HEK293 (cell line): ENCODE measurements around the gene PDSS1.
"Not testable (repeated sequence)": the region's sequence is repeated elsewhere in the genome, so short reads cannot be mapped to it uniquely, and the experiment has no call there.

Experiments used
- CTCF ChIA-PET: fragments of 350-600 bp; formaldehyde crosslinking; extraction: SDS; loops from one replicate; lab custom pipeline; 2021; ENCODE audit warnings: antibody characterized with exemption; lab: Yijun Ruan, JAX
- POLR2A ChIA-PET: fragments of 300-600 bp; formaldehyde crosslinking; extraction: SDS; loops from one replicate; lab custom pipeline; 2020; ENCODE audit warnings: antibody characterized with exemption, inconsistent platforms; lab: Yijun Ruan, JAX
- H3K27ac ChIP-seq: fragments of 200-500 bp; sonication (Bioruptor generic); 2 replicates; pipeline ENCODE4 v1.5.1; 2014; ENCODE audit warnings: low read depth, low read length, control low read depth, inconsistent platforms; ENCODE audit errors: extremely low read depth
- H3K36me3 ChIP-seq, 2 experiments: fragments of 200-500 bp in 1 of 2; sonication (Bioruptor generic) in 1 of 2; 1 replicate in 1 of 2; 2 replicates in 1 of 2; pipeline ENCODE4 v1.5.1; 2014 to 2017; ENCODE audit warnings: inconsistent platforms in 2 of 2, low read length in 2 of 2; ENCODE audit not compliant: control insufficient read depth in 2 of 2, insufficient read depth in 1 of 2
- H3K4me1 ChIP-seq: fragments of 200-500 bp; sonication (Bioruptor generic); 2 replicates; pipeline ENCODE4 v1.5.1; 2014; ENCODE audit warnings: mild to moderate bottlenecking, low read length, inconsistent platforms; ENCODE audit not compliant: control insufficient read depth, insufficient read depth
- H3K4me3 ChIP-seq: 2 replicates; pipeline ENCODE4 v1.5.1; 2011; ENCODE audit warnings: low read depth, mild to moderate bottlenecking, control low read depth, low read length, moderate library complexity
- H3K9me3 ChIP-seq: fragments of 200-500 bp; sonication (Bioruptor generic); 2 replicates; pipeline ENCODE4 v1.5.1; 2014; ENCODE audit warnings: low read depth, low read length, inconsistent platforms; ENCODE audit not compliant: control insufficient read depth, insufficient read depth
- KLF7 ChIP-seq: fragments of 450-650 bp; formaldehyde crosslinking; IDR thresholded peaks from 2 replicates; pipeline ENCODE4 v1.5.1; 2016; ENCODE audit warnings: missing biosample characterization, missing genetic modification characterization, borderline replicate concordance
- MYNN ChIP-seq: fragments of 450-650 bp; formaldehyde crosslinking; IDR thresholded peaks from 2 replicates; pipeline ENCODE4 v1.5.1; 2016; ENCODE audit warnings: missing biosample characterization, missing genetic modification characterization, borderline replicate concordance
- PRDM6 ChIP-seq: fragments of 450-650 bp; formaldehyde crosslinking; IDR thresholded peaks from 2 replicates; pipeline ENCODE4 v1.5.1; 2017; ENCODE audit warnings: missing biosample characterization, missing genetic modification characterization
- ZBTB8A ChIP-seq: fragments of 450-650 bp; formaldehyde crosslinking; IDR thresholded peaks from 2 replicates; pipeline ENCODE4 v1.5.1; 2016; ENCODE audit warnings: missing biosample characterization, missing genetic modification characterization
- ZFHX2 ChIP-seq: fragments of 450-650 bp; formaldehyde crosslinking; conservative IDR thresholded peaks from 2 replicates; pipeline ENCODE4 v1.5.1; 2016; ENCODE audit warnings: missing biosample characterization, missing genetic modification characterization
- ZNF324 ChIP-seq: fragments of 450-650 bp; formaldehyde crosslinking; IDR thresholded peaks from 2 replicates; pipeline ENCODE4 v1.5.1; 2016; ENCODE audit warnings: missing biosample characterization, missing genetic modification characterization
- ZNF423 ChIP-seq: fragments of 450-650 bp; formaldehyde crosslinking; IDR thresholded peaks from 2 replicates; pipeline ENCODE4 v1.5.1; 2016; ENCODE audit warnings: missing biosample characterization, missing genetic modification characterization
- ZNF530 ChIP-seq: fragments of 450-650 bp; formaldehyde crosslinking; IDR thresholded peaks from 2 replicates; pipeline ENCODE4 v1.5.1; 2016; ENCODE audit warnings: low read depth, missing biosample characterization, missing genetic modification characterization
- ZNF639 ChIP-seq: fragments of 450-650 bp; formaldehyde crosslinking; IDR thresholded peaks from 2 replicates; pipeline ENCODE4 v1.5.1; 2016; ENCODE audit warnings: missing biosample characterization, missing genetic modification characterization
- ZNF654 ChIP-seq: fragments of 450-650 bp; formaldehyde crosslinking; IDR thresholded peaks from 2 replicates; pipeline ENCODE4 v1.5.1; 2016; ENCODE audit warnings: low read depth, missing biosample characterization, missing genetic modification characterization
- TF ChIP-seq, protein P1 (sequence below): fragments of 450-650 bp; formaldehyde crosslinking; IDR thresholded peaks from 2 replicates; pipeline ENCODE4 v1.5.1; 2016; ENCODE audit warnings: missing biosample characterization, missing genetic modification characterization
- TF ChIP-seq, protein P2 (sequence below): fragments of 450-650 bp; formaldehyde crosslinking; IDR thresholded peaks from 2 replicates; pipeline ENCODE4 v1.5.1; 2016; ENCODE audit warnings: missing biosample characterization, missing genetic modification characterization, borderline replicate concordance

Gene PDSS1

DNA sequence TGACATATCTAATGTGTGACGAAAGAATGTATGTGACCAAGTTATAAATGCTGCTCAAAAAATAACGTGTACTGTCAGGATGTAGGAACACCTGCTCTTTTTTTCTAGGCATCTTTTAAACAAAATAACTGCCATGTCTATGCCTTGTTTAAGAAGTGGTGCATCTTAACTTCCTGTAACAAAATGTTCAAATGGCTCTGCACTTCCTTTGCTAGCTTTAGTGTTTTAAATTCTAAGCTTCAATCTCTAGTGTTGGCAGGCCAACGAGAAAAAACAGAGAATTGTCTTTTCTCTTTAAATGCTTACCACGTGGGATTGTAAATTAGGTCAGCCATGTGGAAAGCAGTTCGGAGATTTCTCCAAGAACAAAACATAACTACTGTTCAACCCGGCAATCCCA, 14.6 kb upstream of the PDSS1 start:
- H3K4me1 ChIP-seq = no peaks in the 10 kb centered on the region
- no peaks in the 10 kb centered on the region for H3K36me3 ChIP-seq
- CTCF ChIA-PET = interaction anchor here (1.1 kb wide), 1 partner anchor 44 kb away, joined by 4 read pairs; no protein-coding TSS in a partner anchor
- H3K4me3 ChIP-seq = no peak overlapping the region
- no peak overlapping the region for H3K27ac ChIP-seq
- no peaks in the 10 kb centered on the region for H3K9me3 ChIP-seq
- POLR2A ChIA-PET = no interaction called here
- TF ChIP-seq PRDM6 = no peak

- CTCF ChIA-PET = interaction anchor here (0.6 to 1.5 kb wide), 5 partner anchors 12 to 198 kb away, joined by 3 to 4 read pairs (median 4); no protein-coding TSS in a partner anchor
- POLR2A ChIA-PET, H3K27ac ChIP-seq, H3K36me3 ChIP-seq, H3K9me3 ChIP-seq, H3K4me3 ChIP-seq, H3K4me1 ChIP-seq: not testable (repeated sequence)
- TF ChIP-seq ZNF654 = peak; percentile 32
- TF ChIP-seq, protein P1, sequence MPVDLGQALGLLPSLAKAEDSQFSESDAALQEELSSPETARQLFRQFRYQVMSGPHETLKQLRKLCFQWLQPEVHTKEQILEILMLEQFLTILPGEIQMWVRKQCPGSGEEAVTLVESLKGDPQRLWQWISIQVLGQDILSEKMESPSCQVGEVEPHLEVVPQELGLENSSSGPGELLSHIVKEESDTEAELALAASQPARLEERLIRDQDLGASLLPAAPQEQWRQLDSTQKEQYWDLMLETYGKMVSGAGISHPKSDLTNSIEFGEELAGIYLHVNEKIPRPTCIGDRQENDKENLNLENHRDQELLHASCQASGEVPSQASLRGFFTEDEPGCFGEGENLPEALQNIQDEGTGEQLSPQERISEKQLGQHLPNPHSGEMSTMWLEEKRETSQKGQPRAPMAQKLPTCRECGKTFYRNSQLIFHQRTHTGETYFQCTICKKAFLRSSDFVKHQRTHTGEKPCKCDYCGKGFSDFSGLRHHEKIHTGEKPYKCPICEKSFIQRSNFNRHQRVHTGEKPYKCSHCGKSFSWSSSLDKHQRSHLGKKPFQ (tag by site-specific recombination) = peak; percentile 85
Observed at GRCh38 chr10:26684667-26685264, 12.7 kb upstream of the PDSS1 start.

DNA sequence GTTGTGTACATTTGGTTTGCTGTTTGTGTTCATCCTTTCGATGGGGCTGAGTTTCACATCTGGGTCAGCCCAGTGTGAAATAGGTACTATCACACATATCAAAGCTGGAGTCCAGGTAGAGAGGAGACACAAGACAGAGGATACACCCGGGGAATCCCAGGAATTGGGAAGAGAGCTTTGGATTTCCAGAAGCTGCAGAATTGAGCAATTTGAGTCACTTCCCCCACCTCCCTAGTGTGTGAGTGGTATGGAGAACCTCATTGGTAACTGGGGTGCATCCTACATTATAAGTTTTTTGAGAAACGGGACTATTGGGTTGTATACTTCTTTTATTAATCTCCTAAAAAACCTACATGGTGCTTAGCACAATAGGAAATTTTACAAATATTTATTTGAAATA, 12.1 kb upstream of the PDSS1 start:
- no peak overlapping the region for H3K27ac ChIP-seq
- POLR2A ChIA-PET = interaction anchor here (1.1 kb wide), 1 partner anchor 11 kb away, joined by 3 read pairs; no protein-coding TSS in a partner anchor

GRCh38 chr10:26689399-26689798, 8.1 kb upstream of the PDSS1 start:
- CTCF ChIA-PET = interaction anchor here (0.5 to 1.0 kb wide), 2 partner anchors 11 to 191 kb away, joined by 3 read pairs; no protein-coding TSS in a partner anchor
- Histone ChIP-seq H3K27ac (no peak overlapping the region), H3K36me3 (no peaks in the 10 kb centered on the region), H3K9me3 (no peaks in the 10 kb centered on the region), H3K4me1 (no peaks in the 10 kb centered on the region), H3K4me3 (no peak overlapping the region)
- no peak for TF ChIP-seq ZFHX2 (tag by site-specific recombination)
- TF ChIP-seq ZNF324 (tag by site-specific recombination) = no peak
- no peak for TF ChIP-seq ZNF530 (tag by site-specific recombination)
- TF ChIP-seq, protein P2, sequence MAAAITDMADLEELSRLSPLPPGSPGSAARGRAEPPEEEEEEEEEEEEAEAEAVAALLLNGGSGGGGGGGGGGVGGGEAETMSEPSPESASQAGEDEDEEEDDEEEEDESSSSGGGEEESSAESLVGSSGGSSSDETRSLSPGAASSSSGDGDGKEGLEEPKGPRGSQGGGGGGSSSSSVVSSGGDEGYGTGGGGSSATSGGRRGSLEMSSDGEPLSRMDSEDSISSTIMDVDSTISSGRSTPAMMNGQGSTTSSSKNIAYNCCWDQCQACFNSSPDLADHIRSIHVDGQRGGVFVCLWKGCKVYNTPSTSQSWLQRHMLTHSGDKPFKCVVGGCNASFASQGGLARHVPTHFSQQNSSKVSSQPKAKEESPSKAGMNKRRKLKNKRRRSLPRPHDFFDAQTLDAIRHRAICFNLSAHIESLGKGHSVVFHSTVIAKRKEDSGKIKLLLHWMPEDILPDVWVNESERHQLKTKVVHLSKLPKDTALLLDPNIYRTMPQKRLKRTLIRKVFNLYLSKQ = no peak
- no peak for TF ChIP-seq ZNF639
- POLR2A ChIA-PET = no interaction called here

More for the DNA sequence above, 12.1 kb upstream of the PDSS1 start:
- H3K4me3 ChIP-seq = no peak overlapping the region
- no peaks in the 10 kb centered on the region for H3K36me3 ChIP-seq
- TF ChIP-seq KLF7 (no peak), ZBTB8A (no peak), ZNF423 (tag by site-specific recombination) (no peak), MYNN (no peak)
- no peaks in the 10 kb centered on the region for H3K9me3 ChIP-seq
- no peaks in the 10 kb centered on the region for H3K4me1 ChIP-seq
- CTCF ChIA-PET = interaction anchor here (0.6 to 1.5 kb wide), 7 partner anchors 11 to 350 kb away, joined by 3 to 4 read pairs (median 4); no protein-coding TSS in a partner anchor
